ENCODE results near the gene HOXD8.

HOXD8 gene

DNA sequence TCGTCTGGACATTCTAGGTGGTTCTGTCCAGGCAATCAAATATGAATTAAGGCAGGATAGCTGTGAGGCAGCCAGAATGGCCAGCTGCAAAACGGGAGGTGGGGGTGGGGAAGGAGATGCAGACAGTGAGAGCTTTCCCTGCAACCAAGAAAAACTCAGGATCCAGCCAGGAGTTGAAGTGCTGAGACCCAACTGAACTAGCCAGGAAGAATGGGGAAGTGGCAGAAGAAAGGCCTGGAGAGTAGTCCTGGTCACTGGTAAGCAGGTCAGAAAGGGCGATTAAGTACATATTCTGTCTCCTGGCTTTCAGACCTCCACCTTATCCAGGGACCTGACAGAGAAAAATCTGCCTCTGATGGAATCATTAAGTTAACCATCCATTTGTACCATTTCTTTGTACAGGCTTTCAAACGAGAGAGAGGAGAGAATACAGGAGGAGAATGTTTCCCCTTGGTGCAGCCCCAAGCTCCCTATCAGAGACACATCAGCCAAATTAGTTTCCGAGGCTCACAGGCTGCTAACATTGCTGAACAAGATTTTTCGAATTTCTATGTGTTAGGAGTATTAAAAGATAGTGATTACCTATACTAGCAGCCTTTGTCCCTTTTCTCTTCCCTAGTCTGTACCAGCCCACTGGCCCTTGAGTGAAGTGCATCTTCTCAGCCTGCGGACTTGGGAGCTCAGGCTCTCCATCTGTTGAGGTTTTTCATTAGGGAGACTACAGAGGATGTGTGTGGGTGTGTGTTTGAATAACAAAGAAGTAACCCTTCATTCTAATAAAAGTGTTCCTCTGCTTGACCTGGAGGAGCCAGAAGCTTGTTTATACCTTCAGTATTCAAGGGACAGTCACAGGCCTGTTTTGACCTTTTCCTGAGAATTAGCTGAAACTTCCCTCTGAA lies 46.5 kb downstream of the HOXD8 start:
- no peak for DNase-seq

DNA sequence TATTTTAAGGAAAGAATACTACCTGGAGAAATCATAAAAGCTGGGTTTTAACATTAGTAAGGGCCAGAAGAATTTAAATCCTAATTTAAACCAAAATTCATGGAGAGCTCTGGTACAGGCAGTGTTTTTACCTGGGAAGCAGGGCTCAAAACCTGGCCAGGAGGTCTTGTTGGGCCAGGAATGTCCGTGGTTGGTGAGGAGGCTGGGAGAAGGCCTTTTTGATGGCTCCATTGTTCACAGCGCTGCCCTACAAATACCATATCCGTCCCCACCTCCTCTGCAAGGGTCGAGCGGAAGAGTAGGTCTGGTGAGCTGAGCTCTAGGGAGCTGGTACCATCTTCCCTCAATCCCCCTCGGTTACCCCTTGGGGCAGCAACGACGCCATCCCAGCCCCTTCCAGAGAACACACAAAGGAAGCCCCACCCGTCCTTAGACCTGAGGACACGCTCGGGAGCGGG lies 48.1 kb downstream of the HOXD8 start:
- no peak for DNase-seq

DNA sequence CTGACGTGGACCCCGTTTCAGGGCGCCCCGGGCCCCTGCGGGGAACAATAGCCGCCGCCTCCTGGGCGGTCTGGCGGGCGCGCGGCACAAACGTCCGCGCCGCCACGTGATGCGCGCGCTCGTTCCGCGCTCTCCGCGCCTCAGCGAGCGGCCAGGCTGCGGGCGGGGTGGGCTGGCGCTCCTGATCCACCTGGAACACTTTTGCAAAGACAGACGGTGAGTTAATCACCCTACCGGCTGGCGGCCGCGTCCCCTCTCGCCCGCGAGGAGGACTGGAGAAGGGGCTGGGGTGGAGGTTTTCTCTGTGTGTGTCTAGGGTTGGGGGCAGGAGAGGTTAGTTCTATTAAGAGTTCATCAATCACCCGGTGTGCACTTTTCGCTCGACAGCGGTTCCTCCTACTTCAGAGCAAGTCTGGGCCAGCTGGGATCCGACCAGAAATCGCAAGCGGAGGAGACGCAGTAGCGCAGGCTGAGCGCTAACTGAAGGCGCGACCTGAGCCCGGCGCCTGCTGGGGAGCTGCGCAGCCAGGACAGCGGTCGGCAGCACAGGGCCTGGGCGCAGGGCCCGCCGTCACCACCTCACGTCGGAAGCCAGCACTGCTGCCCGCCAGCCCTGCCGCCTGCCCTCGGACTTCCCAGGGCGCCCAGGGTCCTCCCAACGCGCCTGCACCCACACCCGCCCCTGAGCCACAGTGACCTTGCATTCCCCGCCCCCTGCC lies 48.7 kb downstream of the HOXD8 start:
- no peak for DNase-seq

DNA sequence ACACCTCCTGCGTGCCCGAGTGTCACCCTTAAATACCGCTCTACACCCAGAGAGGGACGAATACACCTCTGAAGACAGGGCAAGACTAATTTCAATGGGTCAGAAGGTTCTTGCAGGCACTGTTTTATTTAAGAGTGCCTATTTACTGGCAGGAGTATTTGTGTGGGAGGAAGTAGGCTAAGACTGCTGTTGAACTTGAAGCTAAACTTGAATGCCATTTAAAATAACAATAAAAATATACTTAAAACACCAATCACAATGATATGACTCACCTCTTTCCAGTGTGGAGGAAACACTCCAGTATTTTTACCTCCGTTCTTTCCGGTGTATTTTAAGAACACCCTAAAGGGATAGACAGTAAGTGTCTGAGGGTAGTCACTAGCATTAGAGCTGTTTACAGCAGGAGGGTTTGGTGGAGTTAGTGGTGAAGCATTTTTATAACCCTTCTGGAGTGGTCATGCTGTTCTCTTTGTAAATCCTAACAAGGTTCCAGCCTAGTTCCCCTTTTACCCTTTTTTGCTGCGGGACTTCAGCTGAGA lies 49.3 kb downstream of the HOXD8 start:
- DNase-seq, result no peak

DNA sequence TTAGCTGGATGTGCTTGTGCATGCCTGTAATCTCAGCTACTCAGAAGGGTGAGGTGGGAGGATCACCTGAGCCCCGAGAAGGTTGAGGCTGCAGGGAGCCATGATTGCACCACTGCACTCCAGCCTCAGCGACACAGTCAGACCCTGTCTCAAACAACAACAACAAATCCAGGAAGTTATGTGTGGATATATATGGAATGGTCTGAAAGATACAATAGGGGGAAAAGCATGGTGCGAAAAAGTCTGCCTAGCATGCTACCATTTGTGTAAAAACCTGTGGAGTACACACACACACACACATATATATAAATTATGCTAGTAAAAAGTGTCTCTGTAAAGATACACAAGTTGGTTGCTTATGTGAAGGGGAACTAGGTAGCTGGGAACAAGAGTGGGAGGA lies 52.0 kb downstream of the HOXD8 start:
- DNase-seq, result no peak

All from activated T-cell treated with anti-CD3 and anti-CD28 coated beads for 4 hours (primary cell).